ENCODE results near the gene LRCH3.
A peak's percentile ranks its signal among the peaks of the same experiment; 100 is the strongest.

DNA sequence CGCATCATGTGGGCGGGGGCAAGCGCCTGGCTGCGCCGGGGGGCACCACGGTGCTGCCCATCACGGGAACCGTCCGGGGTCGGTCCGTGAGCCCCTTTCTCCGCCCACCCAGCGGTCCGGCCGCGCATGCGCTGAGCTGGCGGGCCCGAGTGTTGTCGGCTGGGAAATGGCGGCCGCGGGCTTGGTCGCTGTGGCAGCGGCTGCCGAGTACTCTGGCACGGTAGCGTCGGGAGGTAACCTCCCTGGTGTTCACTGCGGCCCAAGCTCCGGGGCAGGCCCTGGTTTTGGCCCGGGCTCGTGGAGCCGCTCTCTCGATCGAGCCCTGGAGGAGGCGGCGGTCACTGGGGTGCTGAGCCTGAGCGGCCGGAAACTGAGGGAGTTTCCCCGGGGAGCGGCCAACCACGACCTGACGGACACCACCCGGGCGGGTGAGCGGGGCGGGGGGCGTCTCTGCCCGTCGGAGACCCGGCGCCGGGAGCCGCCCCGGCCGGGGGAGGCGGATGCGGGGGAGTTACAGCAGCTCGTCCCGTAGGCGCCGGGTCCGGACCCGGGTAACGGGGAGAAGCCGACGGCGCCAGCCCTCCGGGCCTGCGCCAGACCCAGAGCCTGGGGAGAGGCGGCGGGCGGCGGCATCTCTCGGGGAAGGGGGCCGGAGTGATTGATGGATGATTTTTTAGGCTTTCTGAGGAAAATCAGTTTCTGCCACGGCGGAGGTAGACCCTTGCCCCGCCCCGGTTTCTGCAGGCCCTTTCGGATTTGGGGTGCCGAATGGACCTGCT is at the start of gene LRCH3:
- TF ChIP-seq ELF4 (IDR thresholded peaks at IDR 0.05) (peak; percentile 72), FOXA1 (IDR thresholded peaks at IDR 0.05) (no peak), TARDBP (IDR thresholded peaks at IDR 0.05) (no peak), FOXM1 (IDR thresholded peaks at IDR 0.05; ENCODE audit: borderline replicate concordance) (no peak), BHLHE40 (IDR thresholded peaks at IDR 0.05; ENCODE audit: borderline replicate concordance) (no peak), ARNT (IDR thresholded peaks at IDR 0.05) (no peak), SUZ12 (IDR thresholded peaks at IDR 0.05) (no peak), FOXK2 (IDR thresholded peaks at IDR 0.05) (no peak), ZNF384 (IDR thresholded peaks at IDR 0.05) (no peak), CTBP1 (IDR thresholded peaks at IDR 0.05; ENCODE audit: borderline replicate concordance) (no peak), HDGF (IDR thresholded peaks at IDR 0.05; ENCODE audit: borderline replicate concordance) (no peak)
